Right cardiac atrium (tissue), 5 donors: ENCODE measurements around the gene PPOX. TPM values are rescaled to one million over a fixed set of nuclear protein-coding genes. Genes with fewer than 3 reads are reported as not detected.

ENCODE experiments used
- ATAC-seq, 2 donors: fragments of 200-7000 bp; cut with Tn5 transposase; one replicate each; pipeline versions ENCODE4 v1.8.0 to v1.9.1; 2020; ENCODE audit warnings: moderate library complexity in 2 of 2, mild to moderate bottlenecking in 1 of 2
- DNase-seq, 3 donors: peaks; one replicate each; pipeline ENCODE4 v3.0.0-alpha.2; 2020
- H3K27ac ChIP-seq: one replicate; pipeline ENCODE4 v1.5.1; 2013; ENCODE audit warnings: mild to moderate bottlenecking, low read length, control low read depth, moderate library complexity
- H3K27me3 ChIP-seq: one replicate; pipeline ENCODE4 v1.6.1; 2013; ENCODE audit not compliant: control insufficient read depth, insufficient read depth
- H3K4me1 ChIP-seq: one replicate; pipeline ENCODE4 v1.6.1; 2013; ENCODE audit warnings: low read length; ENCODE audit not compliant: control insufficient read depth, insufficient read depth
- H3K4me3 ChIP-seq: one replicate; pipeline ENCODE4 v1.5.1; 2013; ENCODE audit warnings: low read length, control low read depth
- H3K9me3 ChIP-seq: one replicate; pipeline ENCODE4 v1.6.1; 2013; ENCODE audit warnings: low read length; ENCODE audit not compliant: control insufficient read depth
- WGBS: extraction: QIAGEN DNeasy Blood & Tissue Kit; methylation state at CpG from one replicate; pipeline ENCODE4 v1.1.7; 2013; 5-methylcytosine and 5-hydroxymethylcytosine counted together
- intact Hi-C, 4 donors: fragments of 100-400 bp; cut with DNase I; formaldehyde crosslinking; loops; one replicate each; pipeline versions ENCODE4 v1.11.0 to v1.14.0; 2022 to 2023
- polyA plus RNA-seq: library from polyadenylated mRNA; stranded (reverse); fragments of 200-250 nt; gene quantifications from one replicate; pipeline ENCODE4 v1.2.3, GENCODE V29; 2013
- total RNA-seq, 4 donors: library from RNA; stranded (reverse); fragmentation: NEBNext Ultra II Directional; extraction: Animal tissue kit (Norgen Biotek cat#: 25700); gene quantifications; one replicate each; pipeline ENCODE4 v1.2.1, GENCODE V29; 2021
- donor health status: healthy with polysubstance abuse.
- donor health status: DM: no; HTN: yes; CAD: no.
- donor health status: DM: no; HTN: no; CAD: no.
- donor health status: DM: no; HTN: yes; CAD: no; lungs with severe emphysema.
- donor health status: DM: yes; HTN: yes; CAD: no.

Gene PPOX
- total and polyA plus RNA-seq, 5 donors: 11.4 to 16.0 (median 15.2) TPM

DNA sequence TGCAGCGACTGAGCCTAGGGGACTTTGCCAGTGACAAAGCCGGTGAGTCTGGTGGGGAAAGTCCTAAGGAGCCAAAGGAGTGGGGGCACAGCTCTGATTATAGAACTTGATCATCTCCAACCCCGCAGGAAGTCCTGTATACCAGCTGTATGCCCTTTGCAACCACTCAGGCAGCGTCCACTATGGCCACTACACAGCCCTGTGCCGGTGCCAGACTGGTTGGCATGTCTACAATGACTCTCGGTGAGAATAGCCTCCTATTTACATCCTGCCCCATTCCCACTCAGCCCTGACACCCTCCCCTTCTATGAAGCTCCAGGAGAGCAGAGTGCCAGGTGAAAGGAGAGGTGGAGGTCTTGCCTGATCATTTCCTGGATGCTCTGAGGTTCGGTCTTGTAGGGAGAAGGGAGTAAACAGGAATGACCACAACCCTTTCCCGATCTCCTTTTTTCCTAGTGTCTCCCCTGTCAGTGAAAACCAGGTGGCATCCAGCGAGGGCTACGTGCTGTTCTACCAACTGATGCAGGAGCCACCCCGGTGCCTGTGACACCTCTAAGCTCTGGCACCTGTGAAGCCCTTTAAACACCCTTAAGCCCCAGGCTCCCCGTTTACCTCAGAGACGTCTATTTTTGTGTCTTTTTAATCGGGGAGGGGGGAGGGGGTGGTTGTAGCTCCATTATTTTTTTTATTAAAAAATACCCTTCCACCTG lies 1.2 kb upstream of the PPOX start:
- no peak for ATAC-seq
- Histone ChIP-seq H3K27ac (peak overlapping the region; percentile 94), H3K27me3 (no peaks in the 10 kb centered on the region), H3K4me1 (peaks cover 4% of the 10 kb centered on the region), H3K4me3 (peak overlapping the region; percentile 54), H3K9me3 (no peaks in the 10 kb centered on the region)
- 59% methylated on average over 14 of the region's 14 CpGs for WGBS
- DNase-seq: peak in 1 of 3 donors; percentile 56
- intact Hi-C loops: no loop called here

DNA sequence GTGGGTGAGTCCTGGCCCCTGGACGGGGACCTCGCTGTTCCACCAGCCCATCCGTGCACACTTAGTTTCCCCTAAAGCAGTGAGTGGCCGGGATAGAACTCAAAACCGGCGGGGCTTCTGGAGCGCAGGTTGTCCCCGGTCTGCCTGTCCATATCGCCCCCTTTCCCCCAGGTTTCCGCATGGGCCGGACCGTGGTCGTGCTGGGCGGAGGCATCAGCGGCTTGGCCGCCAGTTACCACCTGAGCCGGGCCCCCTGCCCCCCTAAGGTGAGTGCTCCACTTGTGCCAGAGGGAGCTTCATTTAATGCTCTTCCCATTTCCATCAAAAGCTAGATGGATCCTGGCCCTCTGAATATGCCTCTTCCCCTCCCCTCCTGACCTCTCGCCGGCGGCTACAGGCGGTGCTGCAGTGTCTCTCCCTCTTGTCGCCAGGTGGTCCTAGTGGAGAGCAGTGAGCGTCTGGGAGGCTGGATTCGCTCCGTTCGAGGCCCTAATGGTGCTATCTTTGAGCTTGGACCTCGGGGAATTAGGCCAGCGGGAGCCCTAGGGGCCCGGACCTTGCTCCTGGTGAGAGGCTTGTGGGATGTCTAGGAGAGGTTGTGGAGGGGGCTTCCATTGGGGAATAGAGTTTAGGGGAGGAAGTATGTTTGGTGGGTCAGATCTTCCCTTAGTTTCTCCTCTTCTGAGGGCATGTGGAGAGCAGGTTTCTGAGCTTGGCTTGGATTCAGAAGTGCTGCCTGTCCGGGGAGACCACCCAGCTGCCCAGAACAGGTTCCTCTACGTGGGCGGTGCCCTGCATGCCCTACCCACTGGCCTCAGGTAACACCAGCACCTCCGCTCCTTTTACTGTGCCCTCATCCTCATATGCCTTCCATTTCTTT lies 683 bp downstream of the PPOX start:
- WGBS: 8% methylated on average over 33 of the region's 33 CpGs
- H3K27me3 ChIP-seq: no peaks in the 10 kb centered on the region
- peaks cover 4% of the 10 kb centered on the region for H3K4me1 ChIP-seq
- H3K9me3 ChIP-seq: no peaks in the 10 kb centered on the region
- peak overlapping the region; percentile 39 for H3K27ac ChIP-seq
- peak overlapping the region; percentile 55 for H3K4me3 ChIP-seq
- DNase-seq (peak in 2 of 3 donors; percentile 32 to 61), ATAC-seq (peak in 1 of 2 donors; percentile 1)
- intact Hi-C loops: no loop called here

DNA sequence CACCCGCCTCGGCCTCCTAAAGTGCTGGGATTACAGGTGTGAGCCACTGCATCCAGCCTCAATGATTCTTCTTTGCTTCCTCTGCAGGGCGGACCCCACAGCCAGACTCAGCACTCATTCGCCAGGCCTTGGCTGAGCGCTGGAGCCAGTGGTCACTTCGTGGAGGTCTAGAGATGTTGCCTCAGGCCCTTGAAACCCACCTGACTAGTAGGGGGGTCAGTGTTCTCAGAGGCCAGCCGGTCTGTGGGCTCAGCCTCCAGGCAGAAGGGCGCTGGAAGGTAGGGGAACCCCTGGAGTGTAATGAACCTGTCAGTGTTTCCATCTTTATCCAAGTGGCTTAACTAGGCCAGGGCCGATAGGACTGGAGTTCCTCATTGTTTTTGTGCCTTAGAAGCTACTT lies 2.7 kb downstream of the PPOX start:
- H3K4me1 ChIP-seq: peaks cover 7% of the 10 kb centered on the region

DNA sequence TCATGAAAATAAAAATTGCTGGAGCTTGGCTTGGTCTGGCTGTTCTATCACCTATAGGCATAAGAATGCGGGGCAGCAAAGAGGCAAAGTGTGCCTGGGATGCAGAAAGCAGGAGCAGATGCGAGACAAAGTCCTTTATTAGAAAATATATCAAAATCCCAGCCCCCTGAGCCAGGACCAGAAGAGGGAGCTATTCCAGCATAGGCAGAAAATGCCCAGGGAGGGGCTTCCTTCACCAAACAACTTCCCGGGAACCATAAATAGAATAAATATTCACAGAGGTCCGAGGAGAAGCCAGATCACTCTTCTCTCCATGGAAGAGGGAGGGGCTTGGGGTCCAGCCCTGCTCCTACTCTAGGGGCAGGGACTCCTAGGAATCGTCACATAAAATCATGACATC lies 5.0 kb downstream of the PPOX start:
- H3K9me3 ChIP-seq: no peaks in the 10 kb centered on the region
- 54% methylated on average over 5 of the region's 5 CpGs for WGBS
- DNase-seq: no peak
- no peak for ATAC-seq
- no peak overlapping the region for H3K4me3 ChIP-seq
- intact Hi-C loops: no loop called here
- H3K27ac ChIP-seq: no peak overlapping the region
- no peaks in the 10 kb centered on the region for H3K27me3 ChIP-seq
- peaks cover 5% of the 10 kb centered on the region for H3K4me1 ChIP-seq

More for the DNA sequence above, 2.7 kb downstream of the PPOX start:
- Histone ChIP-seq H3K4me3 (no peak overlapping the region), H3K9me3 (no peaks in the 10 kb centered on the region), H3K27me3 (no peaks in the 10 kb centered on the region), H3K27ac (no peak overlapping the region)
- DNase-seq (peak in 1 of 3 donors; percentile 32), ATAC-seq (no peak)
- intact Hi-C loops: no loop called here
- WGBS: 94% methylated on average over 9 of the region's 9 CpGs

DNA sequence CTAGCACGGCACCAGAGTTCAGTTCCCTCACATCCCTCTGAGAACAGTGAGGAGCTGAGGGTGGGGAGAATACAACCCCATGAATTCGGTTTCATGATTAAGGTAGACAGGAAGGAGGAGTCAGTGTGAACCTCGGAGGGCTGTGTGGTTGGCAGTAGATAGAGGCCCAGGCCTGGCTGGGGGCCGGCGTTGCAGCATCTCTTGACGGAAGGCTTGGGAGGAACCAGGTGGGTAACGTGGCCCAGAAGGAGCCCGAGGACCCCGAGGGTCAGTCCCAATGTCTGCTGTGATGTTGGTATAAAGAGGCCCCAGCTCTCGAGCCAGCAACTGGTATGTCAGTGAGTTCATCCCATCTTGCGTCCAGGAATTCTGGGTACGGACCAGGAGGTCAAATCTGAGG lies 5.5 kb downstream of the PPOX start:
- H3K9me3 ChIP-seq: no peaks in the 10 kb centered on the region
- 82% methylated on average over 12 of the region's 12 CpGs for WGBS
- intact Hi-C loops: no loop called here
- no peak overlapping the region for H3K4me3 ChIP-seq
- DNase-seq (peak in 1 of 3 donors; percentile 27), ATAC-seq (no peak)
- H3K27me3 ChIP-seq: no peaks in the 10 kb centered on the region
- H3K4me1 ChIP-seq: peaks cover 5% of the 10 kb centered on the region
- H3K27ac ChIP-seq: no peak overlapping the region

- Histone ChIP-seq H3K27me3 (no peaks in the 10 kb centered on the region), H3K9me3 (no peaks in the 10 kb centered on the region), H3K4me1 (peaks cover 3% of the 10 kb centered on the region), H3K4me3 (no peak overlapping the region), H3K27ac (no peak overlapping the region)
- 66% methylated on average over 1 of the region's 1 CpG for WGBS
- ATAC-seq: no peak
- intact Hi-C loops: no loop called here
- no peak for DNase-seq
Observed at GRCh38 chr1:161172349-161172748, 6.1 kb downstream of the PPOX start.

DNA sequence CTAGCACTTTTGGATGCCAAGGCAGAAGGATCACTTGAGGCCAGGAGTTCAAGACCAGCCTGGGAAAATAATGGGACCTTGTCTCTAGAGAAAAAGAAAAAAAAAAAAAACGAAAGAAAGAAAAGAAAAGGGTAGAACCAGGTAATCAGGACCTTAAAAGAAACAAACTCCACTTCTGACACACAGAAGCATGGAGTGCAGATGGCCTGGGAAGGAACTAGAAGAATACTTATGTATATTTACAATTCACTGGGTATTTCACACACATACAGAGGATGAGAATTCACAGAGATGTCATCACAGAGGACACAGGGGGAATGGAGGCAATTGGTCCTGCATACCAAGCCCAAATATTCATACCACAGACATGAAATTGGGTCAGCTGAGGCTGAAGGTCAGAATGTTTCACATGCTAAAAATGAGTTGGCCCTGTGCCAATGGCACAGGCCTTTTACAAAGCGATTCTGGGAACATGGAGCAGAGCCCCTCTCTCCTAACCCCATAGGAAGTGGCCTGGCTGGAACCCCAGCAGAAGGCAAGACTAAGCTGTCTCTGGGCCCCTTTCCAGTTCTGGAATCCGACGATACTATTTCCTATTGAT lies 6.7 kb downstream of the PPOX start:
- intact Hi-C loops: no loop called here
- ATAC-seq: no peak
- Histone ChIP-seq H3K27ac (peak overlapping the region; percentile 20), H3K4me3 (no peak overlapping the region), H3K4me1 (peaks cover 3% of the 10 kb centered on the region), H3K27me3 (no peaks in the 10 kb centered on the region), H3K9me3 (no peaks in the 10 kb centered on the region)
- peak in 2 of 3 donors; percentile 56 to 63 for DNase-seq
- 30% methylated on average over 4 of the region's 4 CpGs for WGBS

DNA sequence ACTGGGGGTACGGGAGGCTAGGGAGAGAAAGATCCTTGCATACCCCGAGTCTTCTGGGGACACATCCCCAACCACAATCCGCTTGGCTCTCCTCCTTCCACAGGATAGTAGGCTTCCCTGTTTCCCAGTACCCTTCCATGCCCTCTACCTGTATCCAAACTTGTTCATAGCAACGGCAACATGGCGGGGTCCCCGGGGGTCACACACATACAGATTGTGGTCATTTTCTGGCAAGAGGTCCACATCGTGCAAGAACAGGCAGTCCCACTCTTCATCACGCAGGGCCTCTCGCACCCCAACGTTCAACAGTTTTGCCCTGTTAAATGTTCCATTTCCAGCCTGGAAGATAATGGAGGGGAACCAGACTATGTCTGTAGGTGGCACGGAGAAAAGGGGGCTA lies 7.5 kb downstream of the PPOX start:
- WGBS: 92% methylated on average over 11 of the region's 11 CpGs
- no peak overlapping the region for H3K4me3 ChIP-seq
- ATAC-seq (no peak), DNase-seq (peak in 2 of 3 donors; percentile 6 to 44)
- no peak overlapping the region for H3K27ac ChIP-seq
- H3K4me1 ChIP-seq: peaks cover 3% of the 10 kb centered on the region
- no peaks in the 10 kb centered on the region for H3K9me3 ChIP-seq
- intact Hi-C loops: no loop called here
- H3K27me3 ChIP-seq: no peaks in the 10 kb centered on the region

DNA sequence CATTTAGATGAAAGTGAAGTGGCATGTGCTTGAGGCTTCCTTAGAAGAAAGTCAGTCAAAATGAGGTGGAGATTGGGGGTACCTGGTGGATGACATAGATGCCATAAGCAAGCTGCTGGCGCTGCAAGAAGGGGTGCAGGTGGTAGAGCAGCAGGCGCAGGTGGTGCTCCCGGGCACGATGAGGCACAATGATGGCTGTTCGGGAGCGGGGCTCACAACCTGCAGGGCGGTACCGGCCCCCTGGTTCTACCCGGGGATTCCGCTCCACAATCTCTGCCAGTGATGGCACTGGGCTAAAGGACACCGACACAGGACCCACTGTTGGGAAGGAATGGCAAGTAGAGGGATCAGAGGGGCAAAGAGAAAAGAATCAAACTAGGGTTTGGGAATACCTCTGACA lies 8.7 kb downstream of the PPOX start:
- WGBS: 93% methylated on average over 11 of the region's 11 CpGs
- Histone ChIP-seq H3K4me3 (no peak overlapping the region), H3K9me3 (no peaks in the 10 kb centered on the region), H3K4me1 (peaks cover 3% of the 10 kb centered on the region), H3K27ac (no peak overlapping the region), H3K27me3 (no peaks in the 10 kb centered on the region)
- intact Hi-C loops: no loop called here
- DNase-seq (peak in 2 of 3 donors; percentile 25 to 43), ATAC-seq (no peak)

- WGBS: 88% methylated on average over 10 of the region's 10 CpGs
- Histone ChIP-seq H3K4me3 (peak overlapping the region; percentile 54), H3K4me1 (peaks cover 3% of the 10 kb centered on the region), H3K27ac (no peak overlapping the region), H3K27me3 (no peaks in the 10 kb centered on the region), H3K9me3 (no peaks in the 10 kb centered on the region)
- DNase-seq: peak in 2 of 3 donors; percentile 9 to 17
- ATAC-seq: no peak
- intact Hi-C loops: no loop called here
Observed at GRCh38 chr1:161175771-161176453, 9.7 kb downstream of the PPOX start.
